Renal cortex interstitium (tissue), 15 donors: Measurements from ENCODE around the gene MYO18B. TPM values are rescaled to one million over a fixed set of nuclear protein-coding genes. Genes with fewer than 3 reads are reported as not detected.

Experiments
- DNase-seq, 11 donors: peaks; one replicate each; pipeline ENCODE4 v3.0.0-alpha.2; 2013; ENCODE audit warnings: low read depth in 9 of 11, low spot score in 4 of 11; ENCODE audit errors: extremely low read depth in 1 of 11
- long read RNA-seq, 16 experiments: transcript quantifications; one replicate each; lab custom pipeline, GENCODE V29; 2026
- polyA plus RNA-seq, 3 donors: library from polyadenylated mRNA; unstranded; fragments of 120-200 nt; gene quantifications; one replicate each; pipeline ENCODE4 v1.2.1, GENCODE V29; 2013; ENCODE audit not compliant: insufficient read length in 3 of 3

The MYO18B gene, protein sequence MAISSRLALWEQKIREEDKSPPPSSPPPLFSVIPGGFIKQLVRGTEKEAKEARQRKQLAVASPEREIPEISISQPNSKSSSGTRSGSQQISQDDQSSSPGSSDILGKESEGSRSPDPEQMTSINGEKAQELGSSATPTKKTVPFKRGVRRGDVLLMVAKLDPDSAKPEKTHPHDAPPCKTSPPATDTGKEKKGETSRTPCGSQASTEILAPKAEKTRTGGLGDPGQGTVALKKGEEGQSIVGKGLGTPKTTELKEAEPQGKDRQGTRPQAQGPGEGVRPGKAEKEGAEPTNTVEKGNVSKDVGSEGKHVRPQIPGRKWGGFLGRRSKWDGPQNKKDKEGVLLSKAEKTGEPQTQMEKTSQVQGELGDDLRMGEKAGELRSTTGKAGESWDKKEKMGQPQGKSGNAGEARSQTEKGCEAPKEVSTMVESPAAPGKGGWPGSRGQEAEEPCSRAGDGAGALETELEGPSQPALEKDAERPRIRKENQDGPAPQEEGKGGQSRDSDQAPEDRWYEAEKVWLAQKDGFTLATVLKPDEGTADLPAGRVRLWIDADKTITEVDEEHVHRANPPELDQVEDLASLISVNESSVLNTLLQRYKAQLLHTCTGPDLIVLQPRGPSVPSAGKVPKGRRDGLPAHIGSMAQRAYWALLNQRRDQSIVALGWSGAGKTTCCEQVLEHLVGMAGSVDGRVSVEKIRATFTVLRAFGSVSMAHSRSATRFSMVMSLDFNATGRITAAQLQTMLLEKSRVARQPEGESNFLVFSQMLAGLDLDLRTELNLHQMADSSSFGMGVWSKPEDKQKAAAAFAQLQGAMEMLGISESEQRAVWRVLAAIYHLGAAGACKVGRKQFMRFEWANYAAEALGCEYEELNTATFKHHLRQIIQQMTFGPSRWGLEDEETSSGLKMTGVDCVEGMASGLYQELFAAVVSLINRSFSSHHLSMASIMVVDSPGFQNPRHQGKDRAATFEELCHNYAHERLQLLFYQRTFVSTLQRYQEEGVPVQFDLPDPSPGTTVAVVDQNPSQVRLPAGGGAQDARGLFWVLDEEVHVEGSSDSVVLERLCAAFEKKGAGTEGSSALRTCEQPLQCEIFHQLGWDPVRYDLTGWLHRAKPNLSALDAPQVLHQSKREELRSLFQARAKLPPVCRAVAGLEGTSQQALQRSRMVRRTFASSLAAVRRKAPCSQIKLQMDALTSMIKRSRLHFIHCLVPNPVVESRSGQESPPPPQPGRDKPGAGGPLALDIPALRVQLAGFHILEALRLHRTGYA (N-terminal part only)
- polyA plus RNA-seq: under 1 TPM; 0.07 to 0.16 (median 0.15) TPM
- long read RNA-seq, donor 1: 0 reads
- long read RNA-seq, donor 2: 0 reads
- long read RNA-seq, donor 3: 0 reads
- long read RNA-seq, donor 4: 0 reads
- long read RNA-seq, donor 5: 0 reads
- long read RNA-seq, donor 6: 0 reads
- long read RNA-seq, donor 7: 0 reads
- long read RNA-seq, donor 8: 0 reads
- long read RNA-seq, donor 9: 0 reads
- long read RNA-seq, donor 10: 0 reads
- long read RNA-seq, donor 11: 0 reads
- long read RNA-seq, donor 12: 0 reads
- long read RNA-seq, donor 13: 0 reads
- long read RNA-seq, donor 14: 0 reads
- long read RNA-seq, donor 15: 0 reads
- long read RNA-seq, donor 16: 0 reads

DNA sequence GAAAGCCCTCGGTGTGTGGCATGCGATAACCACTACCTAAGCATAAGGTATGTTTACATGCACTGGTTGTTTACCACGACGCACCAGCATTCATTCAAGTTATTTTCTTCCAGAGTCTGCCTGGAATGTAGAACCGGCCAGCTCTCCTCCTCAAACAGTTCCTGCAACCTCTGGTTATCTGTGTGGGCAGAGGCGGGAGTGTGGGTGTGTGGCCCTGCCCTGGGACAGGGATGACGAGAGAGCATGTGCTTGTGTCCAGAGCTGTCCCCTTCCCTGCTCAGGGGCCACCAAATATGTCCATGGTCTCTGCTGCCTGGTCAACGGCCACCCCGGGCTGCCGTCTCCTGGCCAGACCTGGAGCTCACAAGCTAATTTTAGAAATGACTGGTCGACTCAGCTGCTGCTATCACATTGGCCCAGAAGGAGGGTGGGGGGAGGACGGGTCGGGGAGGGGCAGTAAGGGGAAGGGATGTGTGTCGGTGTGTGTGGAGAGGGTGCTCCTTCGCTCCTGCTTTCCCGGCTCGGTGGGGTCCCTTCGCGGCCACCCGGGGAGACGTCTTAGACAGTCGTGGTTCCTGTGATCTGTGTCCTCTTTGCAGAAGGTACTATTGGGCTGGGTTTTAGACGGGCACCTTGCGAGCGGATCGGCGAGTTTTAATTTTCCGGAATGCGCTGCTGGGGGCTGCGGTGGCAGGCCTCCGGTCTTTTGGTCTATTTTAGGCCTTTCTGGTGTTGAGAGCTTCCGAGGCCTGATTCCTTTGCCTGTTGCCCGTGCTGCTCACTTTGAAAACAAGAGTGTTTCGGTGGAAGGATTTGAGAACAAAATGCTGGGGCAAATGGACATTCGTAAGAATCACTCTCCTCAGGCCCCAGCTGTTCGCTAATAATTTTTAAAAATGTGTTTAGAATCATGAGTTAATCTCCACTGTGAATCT lies at the start of gene MYO18B:
Gene MYO18B, plus strand, starts transcription at position 497 of the 935 bp plus-strand sequence. CDS start 18,905 bp downstream, outside the sequence.
- DNase-seq: no peak

DNA sequence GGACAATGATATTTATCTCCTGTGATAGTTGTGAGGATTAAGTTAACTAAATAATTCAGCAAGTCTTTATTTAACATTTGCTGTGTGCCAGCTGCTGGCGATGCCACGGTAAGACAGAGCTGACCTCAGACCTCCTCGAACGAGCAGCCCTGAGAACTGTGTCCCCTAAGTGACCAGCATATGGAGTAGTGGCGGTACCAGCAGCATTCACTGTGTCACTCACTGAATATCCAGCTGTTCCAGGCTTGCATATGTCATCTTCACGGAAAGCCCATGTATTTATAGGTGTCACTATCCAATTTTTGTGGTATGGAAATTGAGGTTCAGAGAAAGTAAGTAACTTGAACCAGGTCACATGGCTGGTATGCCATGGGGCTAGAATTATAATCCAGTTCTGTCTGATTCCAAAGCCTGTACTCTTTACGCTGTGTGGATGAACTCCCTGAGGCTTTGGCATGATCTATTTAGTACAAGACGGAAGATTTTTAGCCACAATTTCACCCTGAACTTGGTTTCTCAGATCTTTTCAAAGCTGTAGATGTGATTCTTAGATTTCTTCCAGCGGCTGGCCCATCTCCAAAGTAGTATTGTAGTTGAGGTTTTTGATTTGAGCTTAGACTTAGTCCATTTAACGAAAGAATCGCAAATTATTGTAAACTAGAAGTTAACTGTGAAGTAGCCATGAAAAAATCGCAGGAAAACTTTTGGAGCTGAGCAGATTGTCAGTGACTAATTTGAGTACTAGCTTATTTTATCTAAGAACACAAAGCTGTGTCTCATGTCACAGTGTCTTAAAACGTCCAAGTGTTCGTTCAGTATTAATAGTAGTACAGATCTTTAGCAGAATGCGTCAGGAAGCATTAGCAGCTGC lies 49.4 kb upstream of the MYO18B start:
- no peak for DNase-seq

DNA sequence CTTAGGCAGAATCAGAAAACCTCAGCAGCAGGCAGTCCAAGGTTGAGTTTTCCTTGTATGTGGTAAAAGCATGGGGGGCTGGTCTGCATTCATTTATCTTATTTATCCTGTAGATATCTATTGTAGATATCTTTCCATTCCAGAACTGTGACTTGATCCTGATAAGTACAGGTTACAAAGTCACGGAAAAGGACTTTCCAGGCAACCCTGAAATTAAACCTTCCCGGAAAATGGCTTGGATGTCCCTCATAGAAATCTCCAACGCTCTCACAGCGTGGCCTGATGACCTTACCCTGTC lies 48.8 kb upstream of the MYO18B start:
- DNase-seq: no peak

DNA sequence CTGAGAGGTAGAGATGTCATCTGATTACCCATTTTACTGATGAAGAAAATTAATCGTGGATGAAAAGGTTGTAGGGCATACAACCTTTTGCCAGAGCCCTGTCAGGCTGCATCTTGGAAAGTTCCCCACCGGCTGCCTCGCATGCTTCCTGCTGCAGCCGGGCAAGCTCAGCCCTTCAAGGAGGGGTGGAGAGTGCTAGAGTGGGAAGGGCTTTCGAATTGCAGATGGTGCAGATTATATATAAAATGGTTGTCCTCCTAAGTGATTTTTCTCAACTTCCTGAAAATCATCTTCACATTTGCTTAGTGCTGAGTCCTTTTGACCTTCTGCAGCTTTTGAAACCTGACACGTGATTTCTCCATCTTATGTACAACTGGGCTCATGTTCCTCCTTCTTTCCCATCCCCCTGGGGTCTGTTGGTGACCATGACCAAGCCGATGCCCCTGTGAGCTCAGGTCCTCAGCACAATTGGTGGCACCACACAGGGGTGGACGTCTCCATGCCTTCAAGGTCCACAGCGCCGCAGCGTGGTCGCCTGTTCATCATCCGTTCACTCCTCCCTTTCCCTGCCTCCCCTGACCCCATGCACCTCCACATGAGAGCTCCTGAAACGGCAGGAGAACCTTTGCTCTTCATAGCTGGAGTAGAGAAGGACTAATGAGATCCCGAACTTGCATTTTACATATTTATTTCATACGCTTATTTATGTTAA lies 47.6 kb upstream of the MYO18B start:
- no peak for DNase-seq

DNA sequence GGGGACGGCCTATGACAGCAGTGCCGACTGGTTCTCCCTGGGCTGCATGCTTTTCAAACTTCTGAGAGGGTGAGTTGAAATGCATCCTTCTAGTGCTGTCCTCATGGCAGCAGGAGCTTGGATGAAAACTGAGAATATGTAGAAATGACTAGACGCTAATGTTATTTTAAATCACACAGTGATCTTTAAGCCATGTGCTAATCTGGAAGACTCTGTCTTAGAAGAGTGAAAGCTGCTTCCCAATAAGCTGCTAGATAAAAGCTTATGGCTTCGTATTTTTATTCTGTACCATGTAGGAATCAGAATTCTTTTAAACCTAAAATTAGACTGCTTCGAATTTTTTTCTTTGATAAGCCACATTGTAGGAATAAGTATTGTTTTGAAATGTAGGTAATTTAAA lies 46.8 kb upstream of the MYO18B start:
- DNase-seq: no peak

DNA sequence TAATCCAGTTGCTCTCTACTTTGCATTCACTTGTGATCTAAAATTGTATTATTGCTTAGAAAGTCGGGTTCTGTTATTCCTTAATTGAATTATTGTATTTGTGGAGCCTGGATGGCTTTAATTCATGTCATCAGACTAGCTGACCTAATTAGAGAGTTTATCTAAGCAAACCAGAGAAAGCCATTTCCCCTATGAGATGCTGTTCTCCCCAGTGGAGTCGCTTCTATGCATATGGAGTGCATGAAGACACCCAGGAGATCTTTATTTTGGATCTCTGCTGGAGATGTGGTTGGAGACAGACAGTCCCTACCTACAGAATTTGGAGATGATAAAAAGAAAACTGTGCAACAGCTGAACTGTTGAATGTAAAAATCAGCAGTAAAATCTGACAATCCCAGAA lies 45.2 kb upstream of the MYO18B start:
- peak in 1 of 11 donors; percentile 27 for DNase-seq

DNA sequence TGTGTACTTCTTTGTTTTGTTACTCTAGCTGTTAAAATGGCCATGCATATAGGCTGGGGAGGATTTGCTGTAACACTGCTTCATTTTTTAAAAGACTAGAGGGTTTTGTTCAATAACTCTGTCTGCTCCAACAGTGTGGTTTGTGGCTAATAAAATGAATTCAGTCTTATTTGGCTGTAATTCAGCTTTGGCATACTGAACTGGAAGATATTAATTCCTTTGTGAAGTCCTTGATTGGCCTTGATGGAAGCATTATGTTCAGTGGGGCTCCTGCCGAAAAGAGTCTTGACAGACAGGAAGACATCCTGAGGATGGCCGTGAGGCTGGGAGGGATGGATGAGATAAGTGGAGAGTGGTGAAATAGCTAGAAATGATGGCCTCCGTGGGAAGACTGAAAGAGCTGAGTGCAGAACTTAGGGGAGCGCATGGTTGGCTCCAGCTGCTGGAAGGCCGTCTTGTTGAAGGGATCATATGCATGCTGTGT lies 44.8 kb upstream of the MYO18B start:
- no peak for DNase-seq

DNA sequence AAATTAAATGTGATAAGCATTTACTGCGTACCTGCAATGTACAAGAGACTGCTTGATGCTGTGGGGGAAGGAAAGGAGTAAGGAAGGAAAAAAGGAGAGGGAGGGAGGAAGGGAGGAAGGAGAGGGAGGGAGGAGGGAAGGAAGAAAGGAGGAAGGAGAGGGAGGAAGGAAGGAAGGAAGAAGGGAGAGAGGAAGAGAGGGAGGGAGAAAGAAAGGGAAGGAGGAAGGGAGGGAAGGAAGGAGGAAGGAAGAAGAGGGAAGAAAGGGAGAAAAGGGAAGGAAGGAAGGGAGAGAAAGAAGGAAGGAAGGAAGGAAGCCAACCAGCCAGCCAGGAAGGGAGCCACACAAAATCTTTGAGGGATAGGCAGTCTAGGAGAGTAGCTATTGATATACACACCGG lies 44.0 kb upstream of the MYO18B start:
- DNase-seq: no peak

DNA sequence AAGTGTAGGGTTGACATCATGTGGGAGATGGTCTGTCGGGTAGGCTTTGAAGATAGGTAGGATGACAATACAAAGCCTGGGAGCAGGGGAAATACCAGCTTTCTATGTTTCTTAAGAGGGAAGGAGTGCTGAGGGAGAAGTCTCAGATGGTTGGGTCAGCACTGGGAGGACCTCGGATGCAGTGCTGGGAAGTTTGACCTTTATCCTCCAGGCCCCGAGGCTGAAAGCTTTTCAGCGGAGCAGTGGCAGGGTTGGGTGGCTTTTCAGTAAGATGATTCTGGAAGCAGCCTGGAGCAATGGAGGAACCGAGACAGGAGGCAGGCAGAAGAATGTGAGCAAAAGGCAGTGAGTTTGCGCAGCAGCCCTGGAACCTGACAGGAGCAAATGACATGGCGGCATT lies 43.5 kb upstream of the MYO18B start:
- DNase-seq: no peak

DNA sequence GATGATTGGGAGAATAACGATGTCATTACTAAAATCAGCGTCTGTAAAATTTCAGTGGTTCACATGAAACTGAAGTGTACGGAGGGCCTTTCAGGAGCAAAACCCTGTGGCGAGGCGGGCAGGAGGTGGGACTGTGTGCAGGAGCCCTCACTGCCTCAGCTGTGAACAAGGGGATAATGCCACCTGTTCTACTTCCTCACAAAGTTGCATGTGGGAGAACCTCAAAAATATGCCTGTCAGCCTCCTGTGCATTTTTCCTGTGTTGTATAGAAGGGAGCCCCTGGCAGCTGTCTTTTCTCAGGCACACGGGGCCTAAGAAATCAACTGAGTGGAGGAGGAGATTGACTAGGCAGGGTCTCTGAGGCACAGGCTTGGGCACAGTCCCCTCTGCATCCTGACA lies 43.0 kb upstream of the MYO18B start:
- DNase-seq: no peak

DNA sequence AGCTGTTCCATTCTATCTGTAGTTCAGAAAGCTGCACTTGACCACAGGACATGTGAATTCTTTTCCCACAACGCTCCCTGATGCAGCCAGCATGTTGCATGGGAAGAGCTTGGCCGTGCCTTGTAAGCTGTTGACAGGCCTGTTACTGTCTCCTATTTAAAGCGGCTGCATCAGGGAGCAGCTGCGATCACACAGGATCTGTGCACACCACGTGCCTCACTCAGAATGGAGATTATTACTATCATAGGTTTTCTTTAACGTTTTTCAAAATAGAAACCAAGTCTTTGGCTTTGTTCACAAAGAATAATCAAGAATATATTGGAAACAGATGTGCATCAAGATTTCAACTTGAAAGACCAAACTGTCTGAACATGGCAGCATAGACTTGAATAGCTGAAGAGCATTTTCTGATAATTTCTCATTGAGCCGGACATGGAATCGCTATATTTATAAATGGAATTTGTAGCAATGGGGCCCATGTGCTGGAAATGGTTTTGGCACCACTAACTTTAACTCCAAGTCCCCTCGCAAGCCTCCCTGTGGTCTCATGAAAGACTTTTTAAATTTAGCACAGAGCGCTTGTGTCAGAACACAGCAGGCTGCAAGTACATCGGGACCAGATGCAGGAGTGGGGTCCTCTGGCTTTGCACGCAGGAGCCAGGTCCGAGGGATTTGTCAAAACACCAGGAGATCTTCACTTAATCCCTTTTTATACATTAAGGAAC lies 40.8 kb upstream of the MYO18B start:
- DNase-seq: peak in 1 of 11 donors; percentile 32

DNA sequence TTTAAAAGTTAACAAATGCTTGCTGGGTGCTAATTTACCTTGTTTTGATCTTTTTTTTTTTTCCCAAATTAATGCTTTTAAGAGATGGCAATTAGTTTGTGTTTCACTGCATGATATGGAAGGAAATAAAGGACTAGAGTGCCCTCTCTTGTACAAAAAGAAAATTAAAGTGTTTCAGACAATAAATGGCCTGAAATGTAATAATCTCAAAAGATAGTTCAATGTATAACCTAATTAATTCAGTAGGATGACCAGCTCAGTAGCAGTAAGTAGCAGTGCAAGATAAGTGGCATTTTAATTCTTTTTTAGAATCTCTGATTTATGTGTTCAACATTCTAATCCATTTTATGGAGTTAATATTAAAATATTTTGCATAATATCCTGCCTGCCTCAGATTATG lies 39.9 kb upstream of the MYO18B start:
- no peak for DNase-seq

DNA sequence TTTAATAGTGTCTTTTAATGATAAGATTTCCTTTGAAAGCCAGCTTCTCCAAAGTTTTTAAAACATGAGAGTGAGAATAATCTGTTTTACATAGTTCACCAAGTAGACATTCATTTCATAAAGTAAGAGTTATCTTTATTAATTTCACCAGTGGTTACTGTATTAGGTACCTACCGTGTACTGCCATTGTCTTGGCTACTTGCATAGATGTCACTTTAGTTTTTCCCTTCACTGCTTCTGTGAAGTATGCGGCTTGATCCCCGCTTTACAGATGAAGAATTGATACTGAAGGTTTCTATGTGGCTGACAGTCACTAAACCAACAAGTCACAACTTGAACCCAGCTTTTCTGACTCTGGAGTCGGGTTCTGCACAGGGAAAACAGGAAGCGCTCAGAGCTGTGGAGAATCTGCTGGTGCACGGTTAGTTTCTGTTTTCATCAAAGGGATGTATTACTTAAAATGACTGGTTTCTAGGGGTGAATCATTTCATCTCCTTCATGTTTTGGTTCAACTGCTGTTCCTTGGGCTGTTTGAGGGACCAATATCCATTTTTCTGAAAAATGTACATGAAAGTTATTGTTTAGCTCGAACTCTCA lies 39.3 kb upstream of the MYO18B start:
- no peak for DNase-seq

DNA sequence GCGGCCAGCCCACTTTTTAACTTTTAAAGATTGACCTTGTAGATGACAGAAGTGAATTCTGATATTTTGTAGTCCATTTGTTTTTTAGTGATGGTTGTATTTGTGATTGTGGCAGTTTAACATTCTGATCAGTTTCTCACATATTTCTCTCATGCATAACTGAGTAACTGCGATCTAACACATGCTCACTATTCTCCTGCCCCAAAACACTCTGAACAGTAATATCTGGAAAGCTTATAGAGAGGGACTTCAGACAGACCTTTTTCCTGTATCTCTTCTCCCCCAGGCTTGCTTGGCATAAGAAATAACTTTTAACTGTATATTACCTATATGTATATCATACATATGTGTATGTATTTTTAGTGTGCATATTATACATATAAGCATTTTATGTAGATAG lies 37.3 kb upstream of the MYO18B start:
- no peak for DNase-seq

DNA sequence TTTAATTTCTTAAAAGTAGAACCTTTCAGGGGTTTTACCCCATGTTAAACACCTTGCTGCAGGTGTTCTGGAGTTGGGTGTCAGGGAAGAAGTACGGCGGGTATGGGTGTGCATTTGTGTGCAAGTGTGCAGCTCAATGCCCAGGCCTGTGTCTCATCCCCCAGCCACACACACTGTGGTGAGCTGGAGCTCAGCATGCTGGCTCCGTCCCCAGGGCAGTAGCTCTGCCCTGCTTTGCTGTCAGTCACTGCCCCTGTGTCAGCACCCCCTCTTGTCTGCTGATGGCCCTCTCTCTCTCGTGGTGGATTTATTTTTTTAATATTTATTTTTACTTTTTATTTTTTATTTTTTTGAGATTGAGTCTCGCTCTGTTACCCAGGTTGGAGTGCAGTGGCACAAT lies 35.8 kb upstream of the MYO18B start:
- DNase-seq: no peak
